KOPT-K1 (cell line): Measurements from ENCODE around the gene KIR3DL3.
"Not testable (repeated sequence)": the region's sequence is repeated elsewhere in the genome, so short reads cannot be mapped to it uniquely, and the experiment has no call there.

ENCODE experiments used
- H3K27ac ChIP-seq: fragments of 200-600 bp; sonication (generic); 2 replicates; pipeline ENCODE4 v1.5.1; 2016; ENCODE audit warnings: antibody characterized with exemption, mild to moderate bottlenecking, low read depth, low read length; ENCODE audit not compliant: poor library complexity, severe bottlenecking
- H3K36me3 ChIP-seq: fragments of 200-600 bp; sonication (generic); 2 replicates; pipeline ENCODE4 v1.5.1; 2017; ENCODE audit warnings: antibody characterized with exemption, mild to moderate bottlenecking, low read length, moderate library complexity; ENCODE audit not compliant: insufficient read depth
- H3K9me3 ChIP-seq: fragments of 200-600 bp; sonication (generic); 2 replicates; pipeline ENCODE4 v1.5.1; 2017; ENCODE audit warnings: antibody characterized with exemption, low read length, mild to moderate bottlenecking; ENCODE audit not compliant: insufficient read depth, poor library complexity, severe bottlenecking

Gene KIR3DL3

GRCh38 chr19:54750276-54750675, 26.0 kb downstream of the KIR3DL3 start:
- H3K9me3 ChIP-seq, H3K36me3 ChIP-seq, H3K27ac ChIP-seq: not testable (repeated sequence)

GRCh38 chr19:54756204-54757110, 32.2 kb downstream of the KIR3DL3 start:
- not testable (repeated sequence) for H3K27ac ChIP-seq, H3K9me3 ChIP-seq, H3K36me3 ChIP-seq

- not testable (repeated sequence) for H3K36me3 ChIP-seq, H3K27ac ChIP-seq, H3K9me3 ChIP-seq
Observed at GRCh38 chr19:54758577-54758976, 34.3 kb downstream of the KIR3DL3 start.

GRCh38 chr19:54764219-54764618, 40.0 kb downstream of the KIR3DL3 start:
- not testable (repeated sequence) for H3K27ac ChIP-seq, H3K36me3 ChIP-seq, H3K9me3 ChIP-seq

GRCh38 chr19:54766464-54766863, 42.2 kb downstream of the KIR3DL3 start:
- H3K27ac ChIP-seq, result not testable (repeated sequence)

GRCh38 chr19:54769646-54770045, 45.4 kb downstream of the KIR3DL3 start, which contains the start of gene KIR2DL1:
TSS of gene KIR2DL1 (plus strand) at chr19:54769793. CDS start at chr19:54769851, 58 bp downstream.
- not testable (repeated sequence) for H3K9me3 ChIP-seq, H3K27ac ChIP-seq, H3K36me3 ChIP-seq

More at GRCh38 chr19:54766464-54766863, 42.2 kb downstream of the KIR3DL3 start:
- H3K36me3 ChIP-seq, H3K9me3 ChIP-seq: not testable (repeated sequence)

DNA sequence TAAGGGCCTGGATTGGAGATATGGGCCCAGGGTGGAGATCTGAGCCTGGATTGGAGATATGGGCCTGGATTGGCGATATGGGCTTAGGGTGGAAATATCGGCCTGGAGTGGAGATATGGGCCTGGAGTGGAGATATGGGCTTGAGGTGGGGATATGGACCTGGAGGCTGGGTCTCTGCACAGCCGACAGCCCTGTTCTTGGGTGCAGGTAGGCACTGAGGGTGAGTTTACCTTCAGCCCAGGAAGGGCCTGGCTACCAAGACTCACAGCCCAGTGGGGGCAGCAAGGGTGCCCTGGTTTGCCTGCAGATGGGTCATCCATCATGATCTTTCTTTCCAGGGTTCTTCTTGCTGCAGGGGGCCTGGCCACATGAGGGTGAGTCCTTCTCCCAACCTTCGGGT, 46.3 kb downstream of the KIR3DL3 start:
- H3K27ac ChIP-seq, H3K36me3 ChIP-seq, H3K9me3 ChIP-seq: not testable (repeated sequence)

GRCh38 chr19:54771018-54771960, 47.0 kb downstream of the KIR3DL3 start:
- not testable (repeated sequence) for H3K27ac ChIP-seq

GRCh38 chr19:54772666-54773065, 48.4 kb downstream of the KIR3DL3 start:
- not testable (repeated sequence) for H3K9me3 ChIP-seq, H3K36me3 ChIP-seq, H3K27ac ChIP-seq

More at GRCh38 chr19:54771018-54771960, 47.0 kb downstream of the KIR3DL3 start:
- H3K9me3 ChIP-seq, H3K36me3 ChIP-seq: not testable (repeated sequence)

DNA sequence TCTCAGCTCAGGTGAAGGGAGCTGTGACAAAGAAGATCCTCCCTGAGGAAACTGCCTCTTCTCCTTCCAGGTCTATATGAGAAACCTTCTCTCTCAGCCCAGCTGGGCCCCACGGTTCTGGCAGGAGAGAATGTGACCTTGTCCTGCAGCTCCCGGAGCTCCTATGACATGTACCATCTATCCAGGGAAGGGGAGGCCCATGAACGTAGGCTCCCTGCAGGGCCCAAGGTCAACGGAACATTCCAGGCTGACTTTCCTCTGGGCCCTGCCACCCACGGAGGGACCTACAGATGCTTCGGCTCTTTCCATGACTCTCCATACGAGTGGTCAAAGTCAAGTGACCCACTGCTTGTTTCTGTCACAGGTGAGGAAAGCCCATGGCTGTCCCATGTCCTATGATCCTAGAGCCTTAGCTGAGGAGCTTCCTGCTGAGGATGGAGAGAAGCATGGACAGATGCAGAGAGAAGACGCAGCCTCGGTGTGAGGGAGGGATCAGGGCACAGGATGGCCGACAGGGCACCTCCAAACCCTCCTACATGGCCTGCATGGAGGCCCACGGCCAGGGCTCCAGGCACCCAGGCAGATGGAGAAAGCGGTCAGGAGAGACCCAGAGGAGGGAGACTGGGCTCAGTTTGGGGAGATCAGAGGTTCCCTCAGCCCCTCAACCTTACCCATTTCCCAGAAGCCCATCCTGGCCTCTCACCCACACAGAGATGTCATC, 51.0 kb downstream of the KIR3DL3 start:
- not testable (repeated sequence) for H3K9me3 ChIP-seq, H3K36me3 ChIP-seq, H3K27ac ChIP-seq

DNA sequence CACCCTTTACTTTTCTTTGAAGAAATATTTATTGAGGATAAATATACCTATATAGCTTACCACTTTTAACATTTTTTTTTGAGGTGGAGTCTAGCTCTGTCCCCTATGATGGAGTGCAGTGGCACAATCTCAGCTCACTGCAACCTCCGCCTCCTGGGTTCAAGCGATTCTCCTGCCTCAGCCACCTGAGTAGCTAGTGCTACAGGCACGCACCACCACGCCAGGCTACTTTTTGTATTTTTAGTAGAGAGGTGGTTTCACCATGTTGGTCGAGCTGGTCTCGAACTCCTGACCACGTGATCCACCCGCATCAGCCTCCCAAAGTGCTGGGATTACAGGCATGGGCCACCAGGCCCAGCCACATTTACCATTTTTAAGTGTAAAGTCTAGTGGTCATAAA, 51.6 kb downstream of the KIR3DL3 start:
- not testable (repeated sequence) for H3K36me3 ChIP-seq, H3K27ac ChIP-seq, H3K9me3 ChIP-seq

DNA sequence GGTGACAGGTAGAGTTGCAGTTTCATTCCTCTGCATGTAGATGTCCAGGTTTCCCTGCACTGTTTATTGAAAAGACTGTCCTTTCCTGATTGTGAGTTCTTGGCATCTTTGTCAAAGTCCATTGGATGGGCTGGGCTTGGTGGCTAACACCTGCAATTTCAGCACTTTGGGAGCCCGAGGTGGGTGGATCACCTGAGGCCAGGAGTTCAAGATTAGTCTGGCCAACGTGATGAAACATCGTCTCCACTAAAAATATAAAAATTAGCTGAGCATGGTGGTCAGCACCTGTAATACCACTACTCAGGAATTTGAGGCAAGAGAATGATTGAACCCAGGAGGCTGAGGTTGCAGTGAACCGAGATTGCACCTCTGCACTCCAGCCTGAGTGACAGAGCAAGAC, 53.6 kb downstream of the KIR3DL3 start:
- H3K27ac ChIP-seq, H3K9me3 ChIP-seq, H3K36me3 ChIP-seq: not testable (repeated sequence)

DNA sequence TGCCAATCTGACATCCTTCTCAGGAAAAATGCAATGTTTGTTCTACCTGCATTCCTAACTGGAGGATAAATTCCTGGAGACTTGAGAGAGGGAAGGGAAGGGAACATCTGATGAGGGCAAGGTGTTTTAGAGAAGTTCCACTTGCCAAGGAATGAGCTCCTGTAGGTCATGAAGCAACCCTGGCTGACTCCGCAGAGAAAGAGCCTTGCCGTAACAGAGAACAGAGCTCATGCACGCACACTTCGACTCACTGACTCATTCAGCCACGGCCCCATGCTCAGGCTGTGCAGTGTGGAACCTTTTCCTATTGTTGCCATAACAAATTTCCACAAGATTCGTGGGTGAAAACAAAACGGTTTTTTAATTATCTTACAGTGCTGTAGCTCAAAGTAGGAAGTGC, 54.7 kb downstream of the KIR3DL3 start:
- H3K9me3 ChIP-seq, H3K27ac ChIP-seq, H3K36me3 ChIP-seq: not testable (repeated sequence)

DNA sequence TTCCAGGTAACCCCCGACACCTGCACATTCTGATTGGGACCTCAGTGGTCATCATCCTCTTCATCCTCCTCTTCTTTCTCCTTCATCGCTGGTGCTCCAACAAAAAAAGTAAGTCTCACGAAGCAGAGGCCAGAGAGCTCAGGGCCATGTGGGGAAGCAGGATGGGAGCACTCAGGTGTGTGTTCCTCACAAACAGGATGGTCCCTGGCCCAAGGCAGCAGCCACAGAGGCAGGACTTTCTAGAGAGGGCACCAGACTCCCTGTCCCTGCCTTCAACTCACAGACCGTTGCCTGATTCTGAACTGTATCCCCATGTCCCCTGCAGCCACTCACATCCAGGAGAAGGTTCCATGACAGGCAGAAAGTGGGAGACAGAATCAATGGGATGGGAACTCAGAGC, 58.7 kb downstream of the KIR3DL3 start:
- not testable (repeated sequence) for H3K27ac ChIP-seq, H3K9me3 ChIP-seq, H3K36me3 ChIP-seq
